Loucy (cell line): Measurements from ENCODE around the gene COL23A1.

Source experiments
- H2AFZ ChIP-seq: fragments of 200-600 bp; sonication (generic); 2 replicates; pipeline ENCODE4 v1.6.0; 2016; ENCODE audit warnings: antibody characterized with exemption, mild to moderate bottlenecking, low read length, moderate library complexity
- H3F3A ChIP-seq: fragments of 200-600 bp; 2 replicates; pipeline ENCODE4 v1.6.0; 2016; ENCODE audit warnings: antibody characterized with exemption, low read depth, mild to moderate bottlenecking
- H3K27me3 ChIP-seq: fragments of 200-600 bp; sonication (generic); 2 replicates; pipeline ENCODE4 v1.6.1; 2014; ENCODE audit warnings: low read length, mild to moderate bottlenecking; ENCODE audit not compliant: insufficient read depth, poor library complexity, severe bottlenecking
- H3K36me3 ChIP-seq: fragments of 200-600 bp; sonication (generic); 2 replicates; pipeline ENCODE4 v1.6.1; 2016; ENCODE audit warnings: low read length; ENCODE audit not compliant: insufficient read depth
- H3K4me1 ChIP-seq: fragments of 200-600 bp; sonication (generic); 2 replicates; pipeline ENCODE4 v1.5.1; 2014; ENCODE audit warnings: low read length, mild to moderate bottlenecking; ENCODE audit not compliant: insufficient read depth, poor library complexity, severe bottlenecking
- H3K4me2 ChIP-seq: fragments of 200-600 bp; sonication (generic); 2 replicates; pipeline ENCODE4 v1.6.0; 2014; ENCODE audit warnings: antibody characterized with exemption, low read length, low read depth, mild to moderate bottlenecking; ENCODE audit not compliant: poor library complexity, severe bottlenecking
- H3K4me3 ChIP-seq: fragments of 200-600 bp; sonication (generic); 2 replicates; pipeline ENCODE4 v1.5.1; 2014; ENCODE audit warnings: low read length, mild to moderate bottlenecking, mixed read lengths; ENCODE audit not compliant: poor library complexity, severe bottlenecking
- H3K79me2 ChIP-seq: fragments of 200-600 bp; sonication (generic); 2 replicates; pipeline ENCODE4 v1.6.1; 2014; ENCODE audit warnings: low read length; ENCODE audit not compliant: insufficient read depth
- H3K9ac ChIP-seq: fragments of 200-600 bp; sonication (generic); 2 replicates; pipeline ENCODE4 v1.6.0; 2014; ENCODE audit warnings: mild to moderate bottlenecking, low read depth, low read length, moderate library complexity; ENCODE audit not compliant: poor library complexity, severe bottlenecking
- H3K9me2 ChIP-seq: fragments of 200-600 bp; sonication (generic); replicated peaks from 2 replicates; pipeline ENCODE4 v1.6.1; 2016; ENCODE audit warnings: low read depth, low read length, mixed read lengths
- H3K9me3 ChIP-seq: fragments of 200-600 bp; sonication (generic); 2 replicates; pipeline ENCODE4 v1.6.1; 2014; ENCODE audit warnings: mild to moderate bottlenecking, antibody characterized with exemption, low read length, low read depth; ENCODE audit not compliant: insufficient read depth
- H4K20me1 ChIP-seq: fragments of 200-600 bp; sonication (generic); 2 replicates; pipeline ENCODE4 v1.6.0; 2014; ENCODE audit warnings: antibody characterized with exemption, low read length, mild to moderate bottlenecking; ENCODE audit not compliant: insufficient read depth, poor library complexity, severe bottlenecking
- CTCF ChIP-seq: fragments of 200-600 bp; sonication (generic); conservative IDR thresholded peaks from 2 replicates; pipeline ENCODE4 v1.5.1; 2014; ENCODE audit warnings: mild to moderate bottlenecking, antibody characterized with exemption, low read length
- EZH2phosphoT487 ChIP-seq: fragments of 200-600 bp; IDR thresholded peaks from 2 replicates; pipeline ENCODE4 v1.6.1; 2018; ENCODE audit warnings: antibody characterized with exemption, mild to moderate bottlenecking, moderate library complexity, borderline replicate concordance

Gene COL23A1

GRCh38 chr5:178526773-178527457 lies 63.3 kb downstream of the COL23A1 start:
- no peaks in the 10 kb centered on the region for H3F3A ChIP-seq
- H3K79me2 ChIP-seq = no peaks in the 10 kb centered on the region
- no peaks in the 10 kb centered on the region for H3K9me2 ChIP-seq
- no peak overlapping the region for H3K9ac ChIP-seq
- no peaks in the 10 kb centered on the region for H3K4me1 ChIP-seq
- H4K20me1 ChIP-seq = no peaks in the 10 kb centered on the region
- no peaks in the 10 kb centered on the region for H3K27me3 ChIP-seq
- H3K4me2 ChIP-seq = no peak overlapping the region
- H3K9me3 ChIP-seq = no peaks in the 10 kb centered on the region
- no peak for TF ChIP-seq CTCF
- TF ChIP-seq EZH2phosphoT487 = no peak
- H3K4me3 ChIP-seq = no peak overlapping the region
- H3K36me3 ChIP-seq = no peaks in the 10 kb centered on the region
- no peak overlapping the region for H2AFZ ChIP-seq

GRCh38 chr5:178525906-178526732 lies 64.1 kb downstream of the COL23A1 start:
- no peak overlapping the region for H3K4me3 ChIP-seq
- H2AFZ ChIP-seq = no peak overlapping the region
- no peaks in the 10 kb centered on the region for H3K79me2 ChIP-seq
- H3K4me1 ChIP-seq = no peaks in the 10 kb centered on the region
- H4K20me1 ChIP-seq = no peaks in the 10 kb centered on the region
- no peaks in the 10 kb centered on the region for H3K9me2 ChIP-seq
- TF ChIP-seq CTCF = no peak
- TF ChIP-seq EZH2phosphoT487 = no peak
- no peaks in the 10 kb centered on the region for H3K27me3 ChIP-seq
- no peak overlapping the region for H3K4me2 ChIP-seq
- no peaks in the 10 kb centered on the region for H3K36me3 ChIP-seq
- no peak overlapping the region for H3K9ac ChIP-seq
- no peaks in the 10 kb centered on the region for H3K9me3 ChIP-seq
- H3F3A ChIP-seq = no peaks in the 10 kb centered on the region

- no peak overlapping the region for H3K4me3 ChIP-seq
- TF ChIP-seq EZH2phosphoT487 (no peak), CTCF (no peak)
- H3K27me3 ChIP-seq = no peaks in the 10 kb centered on the region
- H3K9me3 ChIP-seq = no peaks in the 10 kb centered on the region
- H3F3A ChIP-seq = no peaks in the 10 kb centered on the region
- no peak overlapping the region for H3K4me2 ChIP-seq
- H3K4me1 ChIP-seq = no peaks in the 10 kb centered on the region
- H3K9me2 ChIP-seq = no peaks in the 10 kb centered on the region
- no peaks in the 10 kb centered on the region for H3K79me2 ChIP-seq
- H2AFZ ChIP-seq = no peak overlapping the region
- H3K36me3 ChIP-seq = no peaks in the 10 kb centered on the region
- no peaks in the 10 kb centered on the region for H4K20me1 ChIP-seq
- H3K9ac ChIP-seq = no peak overlapping the region
These were observed 65.9 kb downstream of the COL23A1 start for GRCh38 chr5:178524093-178524882.
